DOHH2 (cell line): ENCODE measurements around the gene SPIRE2.

ENCODE experiments used
- H3F3A ChIP-seq: fragments of 200-600 bp; sonication (generic), shearing (Covaris generic); 2 replicates; pipeline ENCODE4 v1.6.0; 2016; ENCODE audit warnings: antibody characterized with exemption, mild to moderate bottlenecking; ENCODE audit not compliant: control insufficient read depth, insufficient read depth
- H3K27ac ChIP-seq: fragments of 200-600 bp; sonication (generic); 2 replicates; pipeline ENCODE4 v1.5.1; 2014; ENCODE audit warnings: low read depth, mild to moderate bottlenecking, low read length, moderate library complexity
- H3K27me3 ChIP-seq: fragments of 200-600 bp; sonication (generic); 2 replicates; pipeline ENCODE4 v1.6.1; 2014; ENCODE audit warnings: mild to moderate bottlenecking, low read length, mixed read lengths; ENCODE audit not compliant: control insufficient read depth
- H3K36me3 ChIP-seq: fragments of 200-600 bp; sonication (generic); 2 replicates; pipeline ENCODE4 v1.6.1; 2014; ENCODE audit warnings: mild to moderate bottlenecking, low read length, moderate library complexity, mixed read lengths; ENCODE audit not compliant: control insufficient read depth
- H3K4me1 ChIP-seq: fragments of 200-600 bp; sonication (generic); 2 replicates; pipeline ENCODE4 v1.6.1; 2014; ENCODE audit warnings: mild to moderate bottlenecking, low read length, mixed read lengths; ENCODE audit not compliant: control insufficient read depth
- H3K4me2 ChIP-seq: fragments of 200-600 bp; sonication (generic); 2 replicates; pipeline ENCODE4 v1.6.0; 2014; ENCODE audit warnings: mild to moderate bottlenecking, low read length, moderate library complexity
- H3K4me3 ChIP-seq: fragments of 200-600 bp; sonication (generic); 2 replicates; pipeline ENCODE4 v1.5.1; 2014; ENCODE audit warnings: mild to moderate bottlenecking, low read length, mixed read lengths
- H3K79me2 ChIP-seq: fragments of 200-600 bp; sonication (generic); 2 replicates; pipeline ENCODE4 v1.6.1; 2014; ENCODE audit warnings: mild to moderate bottlenecking, low read length, mixed read lengths; ENCODE audit not compliant: control insufficient read depth
- H3K9me2 ChIP-seq: fragments of 200-600 bp; sonication (generic); replicated peaks from 2 replicates; pipeline ENCODE4 v1.6.1; 2014; ENCODE audit warnings: mild to moderate bottlenecking, low read length, mixed read lengths; ENCODE audit not compliant: control insufficient read depth
- H3K9me3 ChIP-seq: fragments of 200-600 bp; sonication (generic); 2 replicates; pipeline ENCODE4 v1.6.1; 2014; ENCODE audit warnings: antibody characterized with exemption, low read length, mixed read lengths; ENCODE audit not compliant: control insufficient read depth, insufficient read depth
- H4K20me1 ChIP-seq: fragments of 200-600 bp; sonication (generic); 2 replicates; pipeline ENCODE4 v1.6.0; 2014; ENCODE audit warnings: low read depth, mild to moderate bottlenecking, antibody characterized with exemption, low read length, moderate library complexity; ENCODE audit not compliant: control insufficient read depth, insufficient read depth
- CTCF ChIP-seq: fragments of 200-600 bp; sonication (generic); IDR thresholded peaks from one replicate; pipeline ENCODE4 v1.5.1; 2014; ENCODE audit warnings: antibody characterized with exemption, mild to moderate bottlenecking, low read depth, low read length; ENCODE audit not compliant: poor library complexity, severe bottlenecking
- EZH2phosphoT487 ChIP-seq: fragments of 200-600 bp; sonication (generic); IDR thresholded peaks from 2 replicates; pipeline ENCODE4 v1.6.1; 2017; ENCODE audit warnings: borderline replicate concordance, mild to moderate bottlenecking, antibody characterized with exemption, low read length, moderate library complexity, mixed read lengths

Gene SPIRE2

GRCh38 chr16:89828199-89828869 lies at the start of gene SPIRE2:
Gene SPIRE2 (plus strand): TSS chr16:89828475. CDS start chr16:89828551, 76 bp downstream.
- peak within 1 kb of the TSS; percentile 79 for H3K4me2 ChIP-seq
- peaks cover 25% of the 10 kb centered on the region for H3K4me1 ChIP-seq
- H3F3A ChIP-seq: peaks cover 4% of the 10 kb centered on the region; the same call in 1 of the 2 replicates
- peaks cover 12% of the 10 kb centered on the region; the same call in 1 of the 2 replicates for H4K20me1 ChIP-seq
- H3K79me2 ChIP-seq: no peaks in the 10 kb centered on the region
- no peak for TF ChIP-seq EZH2phosphoT487
- no peak for TF ChIP-seq CTCF
- no peaks in the 10 kb centered on the region for H3K36me3 ChIP-seq
- peaks cover 5% of the 10 kb centered on the region; the same call in 1 of the 2 replicates for H3K27me3 ChIP-seq
- no peaks in the 10 kb centered on the region for H3K9me3 ChIP-seq
- peak within 1 kb of the TSS; percentile 69 for H3K4me3 ChIP-seq
- no peaks in the 10 kb centered on the region for H3K9me2 ChIP-seq
- no peak within 1 kb of the TSS for H3K27ac ChIP-seq

GRCh38 chr16:89779231-89779908 lies 48.9 kb upstream of the SPIRE2 start:
- Histone ChIP-seq H3F3A (no peaks in the 10 kb centered on the region; the same call in 1 of the 2 replicates), H3K27ac (no peak overlapping the region), H3K9me2 (no peaks in the 10 kb centered on the region), H3K4me1 (no peaks in the 10 kb centered on the region), H3K27me3 (no peaks in the 10 kb centered on the region), H3K36me3 (peaks cover 80% of the 10 kb centered on the region), H3K4me2 (no peak overlapping the region), H4K20me1 (no peaks in the 10 kb centered on the region), H3K79me2 (peaks cover 13% of the 10 kb centered on the region; the same call in 1 of the 2 replicates), H3K4me3 (no peak overlapping the region), H3K9me3 (no peaks in the 10 kb centered on the region)
- TF ChIP-seq EZH2phosphoT487: no peak
- no peak for TF ChIP-seq CTCF

- no peaks in the 10 kb centered on the region for H3K27me3 ChIP-seq
- H3K79me2 ChIP-seq: peaks cover 13% of the 10 kb centered on the region; the same call in 1 of the 2 replicates
- H3K4me3 ChIP-seq: no peak overlapping the region
- no peak overlapping the region for H3K27ac ChIP-seq
- H3K9me3 ChIP-seq: no peaks in the 10 kb centered on the region
- no peaks in the 10 kb centered on the region; the same call in 1 of the 2 replicates for H3F3A ChIP-seq
- H3K4me2 ChIP-seq: no peak overlapping the region
- TF ChIP-seq CTCF (no peak), EZH2phosphoT487 (no peak)
- no peaks in the 10 kb centered on the region for H4K20me1 ChIP-seq
- no peaks in the 10 kb centered on the region for H3K9me2 ChIP-seq
- peaks cover 83% of the 10 kb centered on the region for H3K36me3 ChIP-seq
- H3K4me1 ChIP-seq: no peaks in the 10 kb centered on the region
These were observed 48.4 kb upstream of the SPIRE2 start for GRCh38 chr16:89779909-89780305.
